Ishikawa (cell line): ENCODE data around the gene KCNA10.

Experiments used
- EGR1 ChIP-seq: IDR thresholded peaks from 2 replicates; pipeline ENCODE4 v1.6.1; 2012
- EP300 ChIP-seq: IDR thresholded peaks from 2 replicates; pipeline ENCODE4 v1.6.1; 2012; ENCODE audit warnings: borderline replicate concordance
- FOXM1 ChIP-seq: IDR thresholded peaks from 2 replicates; pipeline ENCODE4 v1.6.1; 2012; ENCODE audit warnings: low read depth, borderline replicate concordance
- NFIC ChIP-seq: IDR thresholded peaks from 2 replicates; pipeline ENCODE4 v1.6.1; 2012
- TAF1 ChIP-seq: IDR thresholded peaks from 2 replicates; pipeline ENCODE4 v1.6.1; 2012; ENCODE audit warnings: low read depth, mild to moderate bottlenecking
- ZBTB7A ChIP-seq: IDR thresholded peaks from 2 replicates; pipeline ENCODE4 v1.6.1; 2012; ENCODE audit warnings: low read depth
- TF ChIP-seq, protein P1 (sequence below): IDR thresholded peaks from 2 replicates; pipeline ENCODE4 v1.6.1; 2012
- TF ChIP-seq, protein P2 (sequence below): IDR thresholded peaks from 2 replicates; pipeline ENCODE4 v1.6.1; 2012; ENCODE audit warnings: low read depth, mild to moderate bottlenecking

DNA sequence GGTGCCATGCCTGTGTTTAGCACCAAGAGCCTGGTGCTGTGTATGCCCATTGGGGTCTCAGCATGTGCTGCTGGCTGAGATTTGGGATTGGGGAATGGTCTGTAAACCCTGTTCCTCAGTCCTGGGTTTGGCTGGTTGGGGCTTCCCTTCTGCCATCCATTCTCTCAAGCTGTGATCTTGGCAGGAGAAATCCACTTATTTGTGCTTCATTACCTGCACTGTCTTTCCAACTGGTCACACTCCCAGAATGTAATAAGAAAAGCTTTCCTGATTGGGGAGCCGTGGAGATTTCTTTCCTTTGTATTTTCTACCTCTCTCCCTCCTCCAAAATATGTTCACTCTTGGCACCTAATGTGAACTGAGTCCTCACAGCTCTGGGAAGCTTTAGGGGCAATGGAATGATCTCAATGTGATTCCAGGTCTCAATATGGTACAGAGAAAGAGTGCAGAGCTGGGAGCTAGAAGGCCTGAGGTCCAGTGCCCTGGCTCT lies 23.0 kb upstream of the KCNA10 start:
- TF ChIP-seq, protein P1, sequence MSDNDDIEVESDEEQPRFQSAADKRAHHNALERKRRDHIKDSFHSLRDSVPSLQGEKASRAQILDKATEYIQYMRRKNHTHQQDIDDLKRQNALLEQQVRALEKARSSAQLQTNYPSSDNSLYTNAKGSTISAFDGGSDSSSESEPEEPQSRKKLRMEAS: no peak
- TF ChIP-seq EP300: no peak
- TF ChIP-seq ZBTB7A: no peak
- no peak for TF ChIP-seq NFIC
- no peak for TF ChIP-seq FOXM1
- TF ChIP-seq, protein P2, sequence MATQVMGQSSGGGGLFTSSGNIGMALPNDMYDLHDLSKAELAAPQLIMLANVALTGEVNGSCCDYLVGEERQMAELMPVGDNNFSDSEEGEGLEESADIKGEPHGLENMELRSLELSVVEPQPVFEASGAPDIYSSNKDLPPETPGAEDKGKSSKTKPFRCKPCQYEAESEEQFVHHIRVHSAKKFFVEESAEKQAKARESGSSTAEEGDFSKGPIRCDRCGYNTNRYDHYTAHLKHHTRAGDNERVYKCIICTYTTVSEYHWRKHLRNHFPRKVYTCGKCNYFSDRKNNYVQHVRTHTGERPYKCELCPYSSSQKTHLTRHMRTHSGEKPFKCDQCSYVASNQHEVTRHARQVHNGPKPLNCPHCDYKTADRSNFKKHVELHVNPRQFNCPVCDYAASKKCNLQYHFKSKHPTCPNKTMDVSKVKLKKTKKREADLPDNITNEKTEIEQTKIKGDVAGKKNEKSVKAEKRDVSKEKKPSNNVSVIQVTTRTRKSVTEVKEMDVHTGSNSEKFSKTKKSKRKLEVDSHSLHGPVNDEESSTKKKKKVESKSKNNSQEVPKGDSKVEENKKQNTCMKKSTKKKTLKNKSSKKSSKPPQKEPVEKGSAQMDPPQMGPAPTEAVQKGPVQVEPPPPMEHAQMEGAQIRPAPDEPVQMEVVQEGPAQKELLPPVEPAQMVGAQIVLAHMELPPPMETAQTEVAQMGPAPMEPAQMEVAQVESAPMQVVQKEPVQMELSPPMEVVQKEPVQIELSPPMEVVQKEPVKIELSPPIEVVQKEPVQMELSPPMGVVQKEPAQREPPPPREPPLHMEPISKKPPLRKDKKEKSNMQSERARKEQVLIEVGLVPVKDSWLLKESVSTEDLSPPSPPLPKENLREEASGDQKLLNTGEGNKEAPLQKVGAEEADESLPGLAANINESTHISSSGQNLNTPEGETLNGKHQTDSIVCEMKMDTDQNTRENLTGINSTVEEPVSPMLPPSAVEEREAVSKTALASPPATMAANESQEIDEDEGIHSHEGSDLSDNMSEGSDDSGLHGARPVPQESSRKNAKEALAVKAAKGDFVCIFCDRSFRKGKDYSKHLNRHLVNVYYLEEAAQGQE: no peak
- TF ChIP-seq EGR1: no peak
- no peak for TF ChIP-seq TAF1
